ENCODE data around the gene CBARP. TPM values are rescaled to one million over a fixed set of nuclear protein-coding genes. Genes with fewer than 3 reads are reported as not detected.

The CBARP gene
- total and polyA plus RNA-seq, 9 of the 15 experiments (the other 6 are each of a cell fraction or from before 2014, with no cell fraction given) = 0.03 to 8.9 (median 1.2) TPM; not detected in 1

DNA sequence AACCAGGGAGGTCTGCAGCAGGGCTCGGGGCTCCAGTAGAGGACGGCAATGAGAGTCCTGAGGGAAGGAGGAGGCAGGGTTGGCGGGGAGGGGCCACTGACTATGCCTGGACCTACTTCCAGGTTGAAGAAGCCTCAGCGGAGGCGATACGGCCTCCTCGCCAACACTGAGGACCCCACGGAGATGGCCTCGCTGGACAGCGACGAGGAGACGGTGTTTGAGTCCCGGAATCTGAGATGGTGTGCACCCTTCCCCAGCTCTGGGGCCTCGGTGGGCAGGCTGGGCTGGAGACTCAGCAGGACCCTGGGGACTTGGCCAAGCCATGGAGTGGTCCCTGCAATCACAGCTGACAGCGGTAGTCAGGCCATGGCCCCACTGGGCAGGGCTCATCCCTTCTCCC, 39.3 kb upstream of the CBARP start (continued):
- TF ChIP-seq, protein P1, sequence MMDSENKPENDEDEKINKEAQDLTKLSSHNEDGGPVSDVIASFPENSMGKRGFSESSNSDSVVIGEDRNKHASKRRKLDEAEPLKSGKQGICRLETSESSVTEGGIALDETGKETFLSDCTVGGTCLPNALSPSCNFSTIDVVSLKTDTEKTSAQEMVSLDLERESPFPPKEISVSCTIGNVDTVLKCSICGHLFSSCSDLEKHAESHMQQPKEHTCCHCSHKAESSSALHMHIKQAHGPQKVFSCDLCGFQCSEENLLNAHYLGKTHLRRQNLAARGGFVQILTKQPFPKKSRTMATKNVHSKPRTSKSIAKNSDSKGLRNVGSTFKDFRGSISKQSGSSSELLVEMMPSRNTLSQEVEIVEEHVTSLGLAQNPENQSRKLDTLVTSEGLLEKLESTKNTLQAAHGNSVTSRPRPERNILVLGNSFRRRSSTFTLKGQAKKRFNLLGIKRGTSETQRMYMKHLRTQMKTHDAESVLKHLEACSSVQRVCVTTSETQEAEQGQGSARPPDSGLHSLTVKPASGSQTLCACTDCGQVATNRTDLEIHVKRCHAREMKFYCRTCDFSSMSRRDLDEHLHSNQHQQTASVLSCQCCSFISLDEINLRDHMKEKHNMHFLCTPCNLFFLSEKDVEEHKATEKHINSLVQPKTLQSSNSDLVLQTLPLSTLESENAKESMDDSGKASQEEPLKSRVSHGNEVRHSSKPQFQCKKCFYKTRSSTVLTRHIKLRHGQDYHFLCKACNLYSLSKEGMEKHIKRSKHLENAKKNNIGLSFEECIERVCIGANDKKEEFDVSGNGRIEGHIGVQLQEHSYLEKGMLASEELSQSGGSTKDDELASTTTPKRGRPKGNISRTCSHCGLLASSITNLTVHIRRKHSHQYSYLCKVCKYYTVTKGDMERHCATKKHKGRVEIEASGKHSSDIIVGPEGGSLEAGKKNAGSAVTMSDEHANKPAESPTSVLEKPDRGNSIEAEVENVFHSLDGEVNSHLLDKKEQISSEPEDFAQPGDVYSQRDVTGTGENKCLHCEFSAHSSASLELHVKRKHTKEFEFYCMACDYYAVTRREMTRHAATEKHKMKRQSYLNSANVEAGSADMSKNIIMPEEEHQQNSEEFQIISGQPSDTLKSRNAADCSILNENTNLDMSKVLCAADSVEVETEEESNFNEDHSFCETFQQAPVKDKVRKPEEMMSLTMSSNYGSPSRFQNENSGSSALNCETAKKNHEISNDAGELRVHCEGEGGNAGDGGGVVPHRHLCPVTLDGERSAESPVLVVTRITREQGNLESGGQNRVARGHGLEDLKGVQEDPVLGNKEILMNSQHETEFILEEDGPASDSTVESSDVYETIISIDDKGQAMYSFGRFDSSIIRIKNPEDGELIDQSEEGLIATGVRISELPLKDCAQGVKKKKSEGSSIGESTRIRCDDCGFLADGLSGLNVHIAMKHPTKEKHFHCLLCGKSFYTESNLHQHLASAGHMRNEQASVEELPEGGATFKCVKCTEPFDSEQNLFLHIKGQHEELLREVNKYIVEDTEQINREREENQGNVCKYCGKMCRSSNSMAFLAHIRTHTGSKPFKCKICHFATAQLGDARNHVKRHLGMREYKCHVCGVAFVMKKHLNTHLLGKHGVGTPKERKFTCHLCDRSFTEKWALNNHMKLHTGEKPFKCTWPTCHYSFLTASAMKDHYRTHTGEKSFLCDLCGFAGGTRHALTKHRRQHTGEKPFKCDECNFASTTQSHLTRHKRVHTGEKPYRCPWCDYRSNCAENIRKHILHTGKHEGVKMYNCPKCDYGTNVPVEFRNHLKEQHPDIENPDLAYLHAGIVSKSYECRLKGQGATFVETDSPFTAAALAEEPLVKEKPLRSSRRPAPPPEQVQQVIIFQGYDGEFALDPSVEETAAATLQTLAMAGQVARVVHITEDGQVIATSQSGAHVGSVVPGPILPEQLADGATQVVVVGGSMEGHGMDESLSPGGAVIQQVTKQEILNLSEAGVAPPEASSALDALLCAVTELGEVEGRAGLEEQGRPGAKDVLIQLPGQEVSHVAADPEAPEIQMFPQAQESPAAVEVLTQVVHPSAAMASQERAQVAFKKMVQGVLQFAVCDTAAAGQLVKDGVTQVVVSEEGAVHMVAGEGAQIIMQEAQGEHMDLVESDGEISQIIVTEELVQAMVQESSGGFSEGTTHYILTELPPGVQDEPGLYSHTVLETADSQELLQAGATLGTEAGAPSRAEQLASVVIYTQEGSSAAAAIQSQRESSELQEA (IDR thresholded peaks at IDR 0.05; ENCODE audit: low read depth) = no peak

DNA sequence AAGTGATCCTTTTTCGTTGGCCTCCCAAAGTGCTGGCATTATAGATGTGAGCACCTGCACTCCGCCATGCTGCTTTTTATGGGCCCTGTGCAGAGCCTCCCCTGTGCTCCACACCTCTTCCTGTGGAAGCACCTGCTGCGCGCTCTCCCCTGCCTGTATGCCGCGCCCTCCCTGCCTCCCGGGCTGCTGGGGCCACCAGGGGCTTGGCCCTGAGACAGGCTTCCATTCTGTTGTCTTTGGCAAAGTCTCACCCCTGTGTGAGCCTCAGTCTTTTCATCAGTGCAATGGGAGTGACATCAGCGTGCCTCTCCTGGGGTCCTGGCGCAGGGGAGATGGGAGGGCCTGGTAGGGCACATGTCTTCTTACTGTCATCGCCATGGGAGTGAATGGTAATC, 38.8 kb upstream of the CBARP start:
- H3K9me3 ChIP-seq (replicated peaks; ENCODE audit: control insufficient read depth, insufficient read depth, low read depth, low read length) = no peaks in the 10 kb centered on the region
- peak; percentile 6 for FAIRE-seq
- peak overlapping the region; percentile 88 for H3K4me2 ChIP-seq (ENCODE audit: insufficient read depth, low read length)
- peaks cover 53% of the 10 kb centered on the region for H3K79me2 ChIP-seq (ENCODE audit: control insufficient read depth, insufficient read depth, low read length)
- H4K20me1 ChIP-seq (replicated peaks; ENCODE audit: control insufficient read depth, insufficient read depth, low read length) = peaks cover 18% of the 10 kb centered on the region
- peak overlapping the region; percentile 90 to 92 for H3K9ac ChIP-seq (ENCODE audit: insufficient read depth in 1 of 2, low read depth in 2 of 2, low read length in 2 of 2)
- H3K4me3 ChIP-seq = peak overlapping the region; percentile 68
- WGBS (ENCODE audit: insufficient coverage, low coverage, missing lambda C conversion rate) = 43% methylated on average over 10 of the region's 10 CpGs
- CTCF ChIA-PET (ENCODE audit: low intra/inter-chr PET ratio) = interaction anchor here (0.7 kb wide), 1 partner anchor 49 kb away, joined by 3 read pairs; no protein-coding TSS in a partner anchor
- H3K9me1 ChIP-seq (ENCODE audit: control insufficient read depth, insufficient read depth, low read length) = no peaks in the 10 kb centered on the region
- no TSS peak for BruUV-seq (replicated peaks)
- ATAC-seq = no peak
- peak overlapping the region; percentile 92 for H3K27ac ChIP-seq (ENCODE audit: extremely low read depth, low read depth, low read length)
- H3K4me1 ChIP-seq (replicated peaks in 1 of 2; ENCODE audit: control insufficient read depth in 2 of 2, insufficient read depth in 2 of 2, low read length in 2 of 2) = peaks cover 42 to 93% of the 10 kb centered on the region in 2 experiments
- DNase-seq (ENCODE audit: extremely low read depth in 1 of 4, low spot score in 3 of 4) = no peak
- TF ChIP-seq HLTF (IDR thresholded peaks at IDR 0.05) (no peak), KDM1A (IDR thresholded peaks at IDR 0.05) (peak in 1 of 2 experiments; percentile 71), BCOR (IDR thresholded peaks at IDR 0.05) (peak; percentile 76), YY1 (IDR thresholded peaks at IDR 0.05; ENCODE audit: borderline replicate concordance in 1 of 3, control insufficient read depth in 1 of 3, extremely low read depth in 1 of 3, insufficient read depth in 3 of 3, insufficient read length in 1 of 3, insufficient replicate concordance in 2 of 3, low read depth in 1 of 3, low read length in 2 of 3) (peak in 1 of 3 experiments; percentile 12), TCF7L2 (IDR thresholded peaks at IDR 0.05; ENCODE audit: low read depth, low read length) (no peak), ZNF780A (CRISPR knock-in tag; IDR thresholded peaks at IDR 0.05) (no peak), ADNP (tag; IDR thresholded peaks at IDR 0.05) (no peak)
- H2AFZ ChIP-seq (ENCODE audit: low read depth, low read length) = no peak overlapping the region
- POLR2A ChIA-PET = interaction anchor here (0.7 to 2.2 kb wide), 3 partner anchors 7 to 164 kb away, joined by 3 to 7 read pairs (median 3); partner anchors contain the start of gene CIRBP
- intact Hi-C loops (cut with micrococcal nuclease) = loop anchor here (10.0 kb wide), 1 partner anchor 168 kb away; no protein-coding TSS in a partner anchor
- in situ Hi-C loops (cut with MboI) = loop anchor here (5.0 kb wide), 1 partner anchor 106 kb away; the partner anchor contains the start of gene NDUFS7
- no peaks in the 10 kb centered on the region for H3K27me3 ChIP-seq (ENCODE audit: control insufficient read depth in 2 of 2, insufficient read depth in 2 of 2, low read length in 2 of 2)
- peaks cover 75% of the 10 kb centered on the region for H3K36me3 ChIP-seq (ENCODE audit: control insufficient read depth, insufficient read depth, low read length)

All from K562 (cell line).